Measurements from ENCODE around the gene TAS1R3.

TAS1R3 gene

DNA sequence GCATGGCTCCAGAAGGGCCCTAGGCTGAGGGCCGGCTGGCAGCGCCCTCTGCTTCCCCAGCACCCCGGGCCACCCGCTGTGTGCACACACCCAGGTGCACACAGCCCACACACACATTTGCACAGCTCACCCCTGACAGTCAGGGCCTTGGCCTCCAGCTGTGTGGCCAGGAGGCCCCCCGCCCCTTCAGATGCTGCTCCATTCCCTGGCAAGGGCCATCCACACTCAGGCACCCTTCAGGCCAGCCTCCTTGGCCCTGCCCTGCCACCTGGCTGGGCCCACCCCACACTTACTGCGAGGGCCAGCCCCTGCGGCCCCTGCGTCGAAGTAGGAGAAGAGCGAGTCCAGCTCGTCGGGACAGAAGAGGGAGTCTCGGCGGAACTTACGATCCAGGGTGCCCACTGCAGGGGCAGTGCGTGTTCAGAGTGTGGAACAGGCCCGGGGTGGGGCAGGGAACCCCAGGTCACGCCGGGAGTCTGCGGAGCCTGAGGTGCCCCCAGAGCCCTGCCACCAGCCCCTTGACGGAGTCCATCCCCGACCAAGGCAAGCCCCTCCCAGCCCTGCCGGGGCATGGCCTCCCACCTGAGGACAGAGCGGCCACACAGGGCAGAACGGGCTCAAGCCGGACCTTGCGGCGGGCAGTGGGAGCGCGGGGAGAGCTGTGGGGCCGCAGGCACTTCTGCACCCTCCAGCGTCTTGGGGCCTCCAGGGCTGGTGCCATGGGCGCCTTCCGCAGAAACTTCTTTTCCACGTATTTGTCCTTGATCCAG lies 35.7 kb upstream of the TAS1R3 start:
- no peak for DNase-seq

DNA sequence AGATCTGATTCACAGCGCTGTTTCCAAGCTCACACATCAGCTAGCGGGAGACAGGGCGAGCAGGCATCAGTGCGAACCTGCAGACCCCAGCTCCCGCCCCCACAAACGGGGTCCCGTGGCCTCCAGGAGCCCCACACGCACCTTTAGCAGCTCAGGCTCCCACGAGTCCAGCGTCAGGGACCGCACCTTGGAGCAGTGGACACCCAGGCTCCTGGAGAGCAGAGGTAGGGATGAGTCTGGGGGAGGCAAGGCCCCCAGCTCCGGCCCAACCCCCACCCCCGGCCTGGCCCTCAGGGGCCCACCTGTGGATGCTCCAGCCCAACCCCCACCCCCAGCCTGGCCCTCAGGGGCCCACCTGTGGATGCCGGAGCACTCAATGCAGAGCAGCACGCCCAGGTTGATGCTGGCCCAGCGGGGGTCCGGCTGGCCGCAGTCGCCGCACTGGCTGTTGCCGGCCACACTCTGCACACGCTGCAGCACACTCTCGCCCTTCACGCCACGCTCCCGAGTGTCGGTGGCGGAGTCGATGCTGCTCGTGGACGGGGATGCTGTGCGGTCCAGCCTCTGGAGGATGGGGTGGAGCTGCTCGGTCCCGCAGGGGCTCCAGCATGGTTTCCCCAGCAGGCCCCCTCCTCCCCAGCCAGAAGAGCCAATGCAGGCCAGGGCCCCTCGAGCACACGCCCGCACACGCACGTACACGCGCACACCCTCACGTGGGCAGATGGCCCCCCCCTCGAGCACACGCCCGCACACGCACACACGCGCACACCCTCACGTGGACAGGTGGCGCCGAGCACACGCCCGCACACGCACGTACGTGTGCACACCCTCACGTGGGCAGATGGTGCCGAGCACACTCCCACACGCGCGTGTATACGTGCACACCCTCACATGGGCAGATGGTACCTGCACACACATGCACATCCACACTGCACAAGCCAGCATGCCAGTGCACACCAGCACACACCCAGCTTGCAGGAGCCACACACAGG lies 34.7 kb upstream of the TAS1R3 start:
- no peak for DNase-seq

DNA sequence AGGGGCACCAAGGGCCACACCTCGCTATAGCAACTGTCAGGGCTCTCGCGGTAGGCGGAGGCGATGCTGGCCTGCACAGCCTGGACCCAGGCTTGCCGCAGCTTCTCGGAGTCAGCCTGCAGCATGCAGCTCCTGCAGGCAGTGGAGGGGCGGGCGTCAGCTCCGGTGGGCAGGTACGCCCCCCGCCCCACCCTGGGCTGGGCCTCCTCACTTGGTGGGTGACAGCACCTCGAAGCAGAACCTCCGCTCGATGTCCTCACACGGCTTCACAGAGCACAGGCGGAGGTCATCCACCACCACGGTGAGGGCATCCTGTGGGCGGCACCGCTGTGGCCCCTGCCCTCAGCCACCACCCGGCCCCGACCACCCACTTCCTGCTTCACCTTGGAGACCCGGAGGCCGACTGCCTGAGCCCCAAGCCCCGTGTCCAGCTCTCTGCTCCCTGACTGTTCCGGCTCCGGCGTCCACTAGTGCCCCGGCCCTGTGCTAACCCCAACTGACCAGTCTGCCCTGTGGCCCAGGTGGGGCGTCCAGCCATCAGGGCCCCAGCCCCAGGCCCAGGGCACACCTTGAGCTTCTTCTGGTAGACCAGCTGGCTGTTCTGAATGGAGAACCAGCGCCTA lies 33.2 kb upstream of the TAS1R3 start:
- no peak for DNase-seq

DNA sequence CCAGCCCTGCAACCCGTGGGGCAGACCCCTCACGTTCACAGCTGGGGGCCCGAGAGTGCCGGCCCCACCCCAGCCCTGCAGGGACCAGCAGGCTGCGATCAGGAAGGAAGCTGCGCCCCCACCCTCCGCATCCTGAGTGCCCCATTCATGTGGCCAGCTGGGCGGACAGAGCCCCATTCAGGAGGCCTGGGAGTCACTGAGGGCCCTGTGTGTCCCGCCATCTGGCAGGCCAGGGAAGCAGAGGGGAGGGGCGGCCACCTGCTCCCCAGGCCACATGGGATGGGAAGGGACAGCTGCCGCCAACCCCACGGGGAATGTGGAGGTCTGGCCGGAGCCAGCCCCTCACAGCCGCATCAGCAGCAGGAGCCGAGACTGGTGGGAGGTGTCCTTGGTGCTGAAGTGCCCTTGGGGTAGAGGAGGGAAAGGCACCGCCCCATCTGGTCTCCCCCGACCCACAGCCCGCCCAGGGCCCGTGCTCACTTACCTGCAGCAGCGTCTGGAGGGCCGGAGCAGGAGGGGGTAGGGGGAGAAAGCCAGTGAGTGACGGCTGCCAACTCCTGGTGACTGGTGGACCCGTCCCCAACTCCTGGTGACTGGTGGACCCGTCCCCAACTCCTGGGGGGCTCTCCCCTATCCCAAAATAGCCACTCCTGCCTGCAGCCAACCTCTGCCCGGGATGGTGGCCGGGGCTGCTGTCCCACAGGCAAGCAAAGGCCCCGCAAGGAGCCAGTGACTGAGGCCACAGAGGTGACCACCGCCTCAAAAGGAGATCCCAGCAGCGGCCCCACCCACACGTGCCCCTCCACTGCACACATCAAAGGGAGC lies 32.0 kb upstream of the TAS1R3 start:
- DNase-seq: no peak

DNA sequence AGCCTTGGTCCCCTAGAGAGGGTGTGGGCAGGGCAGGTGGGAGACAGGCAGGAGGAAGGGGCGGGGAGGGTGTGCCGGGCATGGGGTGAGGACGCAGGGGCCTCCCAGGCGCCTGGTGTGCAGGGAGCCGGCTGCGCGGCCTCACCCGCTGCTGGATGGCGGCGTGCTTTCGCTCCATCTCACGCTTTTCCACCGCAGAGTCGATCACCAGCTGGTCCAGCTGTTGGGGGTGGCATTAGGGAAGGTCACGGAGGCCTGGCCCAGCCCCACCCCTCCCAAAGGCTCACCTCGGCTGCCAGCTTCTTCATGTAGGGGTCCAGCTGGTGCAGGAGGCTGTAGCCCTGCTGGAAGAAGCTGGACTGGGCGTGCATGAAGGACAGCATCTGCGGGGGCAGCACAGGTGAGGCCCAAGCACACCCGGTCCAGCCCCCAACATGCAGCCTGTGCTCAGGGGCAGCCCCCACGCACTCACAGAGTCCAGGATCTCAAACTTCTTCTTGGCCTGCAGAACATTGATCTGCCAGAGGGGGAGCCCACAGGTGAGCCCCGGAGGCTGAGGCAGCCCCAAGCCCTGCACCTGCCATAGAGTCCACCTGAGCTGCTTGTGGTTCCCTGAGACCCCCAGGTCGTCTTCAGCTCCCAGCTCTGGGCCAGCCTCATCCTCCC lies 31.3 kb upstream of the TAS1R3 start:
- DNase-seq: no peak

DNA sequence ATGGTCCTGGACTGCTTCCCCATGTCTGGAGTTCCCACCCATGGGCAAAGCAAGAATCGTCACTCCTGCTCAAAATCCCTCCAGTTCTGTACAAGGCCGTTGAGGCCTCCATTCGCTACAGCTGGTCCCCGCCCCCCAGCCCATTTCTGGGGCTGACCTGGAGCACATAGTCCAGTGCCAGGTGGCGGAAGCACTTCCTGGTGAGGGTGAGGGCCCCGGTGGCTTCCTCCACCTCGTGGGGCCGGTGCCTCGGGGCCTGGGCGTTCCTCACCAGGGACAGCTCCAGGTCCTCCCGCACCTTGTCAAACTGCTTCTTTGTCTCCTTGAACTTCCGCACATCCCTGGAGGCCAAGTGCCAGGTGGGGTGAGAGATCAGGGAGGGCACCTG lies 30.7 kb upstream of the TAS1R3 start:
- DNase-seq: no peak

DNA sequence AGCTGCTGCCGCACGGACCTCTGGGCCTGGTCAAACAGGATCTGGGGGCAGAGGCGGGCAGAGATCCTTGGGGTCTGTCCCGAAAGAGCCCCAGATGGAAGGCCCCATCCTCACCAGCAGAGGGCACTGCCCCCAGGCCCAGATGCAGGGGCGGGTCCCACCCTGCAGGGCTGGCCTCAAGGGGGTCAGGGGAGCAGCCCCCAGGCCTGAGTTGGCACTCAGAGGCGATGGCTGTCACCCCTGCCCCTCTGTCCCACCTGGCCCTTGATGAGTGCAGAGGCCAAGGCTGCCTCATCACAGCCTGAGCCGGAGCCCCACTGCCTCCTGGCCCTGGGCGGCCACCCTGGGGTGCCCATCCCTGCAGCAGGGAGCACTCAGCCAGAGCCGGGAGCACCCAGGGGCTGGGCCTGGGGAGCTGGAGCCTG lies 29.1 kb upstream of the TAS1R3 start:
- no peak for DNase-seq

DNA sequence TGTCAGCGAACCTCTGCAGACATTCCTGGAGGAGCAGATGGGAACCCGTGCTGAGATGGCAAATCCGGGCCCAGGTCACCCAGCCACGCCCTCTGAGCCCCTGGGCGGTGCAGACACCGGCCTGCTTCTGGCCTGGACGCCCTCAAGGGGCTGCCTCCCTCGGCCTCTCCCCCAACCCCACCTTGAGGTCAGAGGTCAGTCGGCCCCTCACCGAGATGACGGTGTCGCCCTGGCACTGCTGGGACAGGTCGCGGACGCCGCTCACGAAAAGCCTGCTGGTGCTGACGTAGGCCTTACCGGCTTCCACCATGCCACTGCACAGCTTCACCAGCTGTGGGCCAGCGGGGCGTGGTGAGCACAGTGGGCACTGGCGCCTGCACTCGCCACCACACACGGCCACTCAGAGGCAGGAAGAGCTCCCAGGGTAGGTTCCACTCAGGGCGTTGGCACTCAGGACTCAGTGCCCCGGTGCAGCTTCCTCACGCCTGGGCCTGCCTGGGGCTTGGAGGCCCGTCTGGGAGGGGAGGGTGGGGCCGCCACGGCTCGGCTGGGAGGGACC lies 28.1 kb upstream of the TAS1R3 start:
- DNase-seq: no peak

DNA sequence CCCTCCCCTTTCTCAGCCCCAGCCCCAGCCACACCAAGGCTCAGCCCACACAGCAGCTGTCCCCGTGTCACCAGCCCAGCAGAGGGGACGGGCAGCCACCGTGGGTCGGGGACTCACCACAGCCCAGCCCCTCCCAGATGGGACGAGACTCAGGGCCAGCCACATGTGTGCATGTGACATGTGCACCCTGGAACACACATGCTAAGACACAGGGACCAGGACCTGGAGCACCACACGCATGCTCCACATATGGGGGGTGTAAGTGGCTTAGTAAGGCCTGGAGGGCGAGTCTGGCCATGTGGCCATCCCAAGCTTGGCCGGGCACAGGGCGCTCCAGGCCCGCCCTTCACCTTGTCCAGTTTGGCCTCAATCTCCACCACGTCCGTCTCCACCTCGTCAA lies 27.3 kb upstream of the TAS1R3 start:
- no peak for DNase-seq

DNA sequence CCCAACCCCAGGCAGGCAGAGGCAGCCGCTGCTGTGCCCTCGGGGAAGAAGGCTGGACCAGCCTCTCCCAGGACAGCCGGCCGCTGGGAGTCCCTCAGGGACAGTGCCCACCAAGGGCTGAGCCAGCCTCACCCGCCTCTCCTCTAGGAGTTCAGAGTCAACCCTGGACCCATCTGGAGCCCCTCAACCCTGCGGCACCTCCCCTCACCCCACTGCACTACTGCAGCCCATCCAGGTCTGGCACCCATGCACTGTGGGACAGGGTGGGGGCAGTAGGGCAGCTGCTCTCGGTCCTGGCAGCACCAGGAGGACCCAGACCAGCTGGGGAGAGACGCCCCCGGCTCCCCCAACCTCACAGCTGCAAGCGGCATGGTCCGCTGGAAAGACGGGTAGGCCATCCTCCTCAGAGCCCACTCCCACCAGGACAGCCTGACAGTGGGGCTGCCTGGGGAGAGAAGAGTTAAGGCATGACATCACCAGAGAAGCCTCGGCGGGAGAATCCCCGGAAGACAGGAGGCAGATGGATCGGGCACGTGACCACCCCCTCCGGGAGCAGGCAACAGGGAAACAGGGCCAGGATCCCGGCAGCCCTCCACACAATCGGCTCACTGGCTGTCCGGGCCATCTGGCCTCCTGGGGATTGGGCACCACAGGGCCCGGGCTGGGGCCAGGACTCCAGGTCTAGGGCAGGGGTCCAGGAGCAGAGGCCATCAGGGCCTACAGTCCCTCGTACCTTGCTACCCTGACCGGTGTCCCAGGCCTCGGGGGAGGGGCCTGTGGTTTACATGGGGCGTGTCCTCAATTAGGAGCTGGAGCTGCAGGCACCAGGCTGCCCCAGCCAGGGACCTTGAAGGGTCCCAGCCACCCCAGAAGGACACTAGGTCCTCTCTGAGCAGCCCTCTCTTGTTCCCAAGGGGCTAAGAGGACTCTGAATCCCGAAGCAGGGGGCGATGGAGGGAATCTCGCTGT lies 26.5 kb upstream of the TAS1R3 start:
- DNase-seq: no peak

DNA sequence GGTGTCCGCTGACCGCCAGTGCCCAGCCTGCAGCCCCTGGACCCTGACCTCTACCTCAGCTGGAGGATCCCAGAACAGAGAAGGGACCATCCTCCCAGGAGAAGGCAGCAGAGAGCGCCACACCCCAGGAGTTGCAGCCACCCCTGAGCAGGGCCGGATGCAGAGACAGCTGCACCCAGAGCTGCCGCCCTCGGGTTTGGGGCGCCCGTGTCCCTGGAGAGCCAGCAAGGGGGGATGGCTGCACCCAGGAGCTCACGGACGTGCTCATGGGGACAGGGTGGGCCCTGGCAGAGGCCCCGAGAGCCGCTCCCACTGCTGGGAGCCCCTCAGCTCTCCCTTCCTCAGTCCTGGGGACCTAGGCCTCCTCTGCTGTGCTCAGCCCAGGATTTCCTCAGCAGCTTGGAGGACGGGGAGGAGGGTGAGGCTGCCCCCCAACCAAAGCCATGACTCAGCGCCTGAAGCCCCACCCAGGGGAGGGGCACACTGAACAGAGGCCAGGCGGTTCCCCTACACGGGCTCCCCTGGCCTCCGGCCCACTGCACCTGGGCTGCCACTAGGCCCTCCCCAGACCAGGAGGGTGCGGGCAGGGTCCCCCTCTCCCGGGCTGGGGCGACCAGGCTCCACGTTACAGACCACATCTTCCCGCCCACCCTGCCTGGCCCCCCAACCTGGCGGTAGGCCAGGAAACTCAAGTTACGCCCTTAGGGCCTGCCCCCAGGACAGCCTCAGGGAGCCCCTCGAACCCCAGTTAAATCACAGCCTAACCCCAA lies 25.6 kb upstream of the TAS1R3 start:
- DNase-seq: peak; percentile 51

DNA sequence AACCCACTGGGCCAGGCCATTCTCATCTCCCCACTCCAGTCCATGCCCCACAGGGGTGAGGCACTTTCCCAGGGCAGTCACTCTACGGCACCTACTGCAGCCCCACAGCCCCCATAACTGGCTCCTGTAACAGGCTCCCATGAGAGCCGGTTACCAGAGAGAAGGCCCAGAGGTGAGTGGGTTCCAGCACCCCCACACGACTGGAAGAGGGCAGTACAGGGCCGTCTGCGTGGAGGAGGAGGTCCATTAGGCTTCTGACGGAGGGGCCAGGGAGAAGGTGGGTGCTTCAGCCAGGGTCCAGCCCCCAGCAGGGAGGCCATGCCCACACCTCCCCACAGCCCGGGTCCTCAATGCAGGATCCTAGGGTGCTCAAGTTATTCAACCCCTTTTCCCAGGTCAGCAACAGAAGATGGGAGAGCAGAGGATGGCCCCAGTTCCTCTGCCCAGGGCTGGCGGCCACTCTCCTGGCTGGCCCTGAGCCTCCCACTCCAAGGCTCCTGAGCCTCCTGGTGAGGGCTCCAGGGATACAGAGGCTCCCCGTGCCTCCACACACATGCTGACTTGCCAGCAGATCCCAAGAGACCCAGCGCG lies 24.9 kb upstream of the TAS1R3 start:
- DNase-seq: no peak

DNA sequence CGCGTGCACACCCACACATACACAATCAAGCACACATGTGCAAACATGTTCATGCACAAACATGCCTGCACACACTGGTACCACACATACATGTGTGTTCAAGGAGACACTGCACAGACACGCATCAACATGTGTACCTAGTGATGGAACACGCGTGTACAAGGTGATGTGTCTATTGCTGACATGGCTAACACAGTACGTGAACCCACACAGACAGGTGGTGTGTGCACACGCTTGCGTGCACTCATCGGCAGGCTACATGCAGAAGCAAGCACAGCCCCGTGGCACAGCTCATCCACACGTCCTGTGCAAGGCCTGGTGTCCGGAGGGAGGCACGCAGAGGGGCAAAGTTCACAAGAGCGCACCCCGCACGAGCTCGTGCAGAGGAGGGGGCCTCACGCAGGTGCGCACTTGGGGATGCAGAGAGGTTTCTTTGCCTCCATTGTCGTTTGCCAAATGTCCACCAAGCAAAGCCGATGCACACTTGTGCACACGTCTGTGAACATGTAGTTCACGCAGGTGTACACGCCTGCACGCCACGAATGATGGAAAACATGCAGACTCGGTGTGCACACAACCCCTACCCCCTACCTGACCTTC lies 24.3 kb upstream of the TAS1R3 start:
- no peak for DNase-seq

DNA sequence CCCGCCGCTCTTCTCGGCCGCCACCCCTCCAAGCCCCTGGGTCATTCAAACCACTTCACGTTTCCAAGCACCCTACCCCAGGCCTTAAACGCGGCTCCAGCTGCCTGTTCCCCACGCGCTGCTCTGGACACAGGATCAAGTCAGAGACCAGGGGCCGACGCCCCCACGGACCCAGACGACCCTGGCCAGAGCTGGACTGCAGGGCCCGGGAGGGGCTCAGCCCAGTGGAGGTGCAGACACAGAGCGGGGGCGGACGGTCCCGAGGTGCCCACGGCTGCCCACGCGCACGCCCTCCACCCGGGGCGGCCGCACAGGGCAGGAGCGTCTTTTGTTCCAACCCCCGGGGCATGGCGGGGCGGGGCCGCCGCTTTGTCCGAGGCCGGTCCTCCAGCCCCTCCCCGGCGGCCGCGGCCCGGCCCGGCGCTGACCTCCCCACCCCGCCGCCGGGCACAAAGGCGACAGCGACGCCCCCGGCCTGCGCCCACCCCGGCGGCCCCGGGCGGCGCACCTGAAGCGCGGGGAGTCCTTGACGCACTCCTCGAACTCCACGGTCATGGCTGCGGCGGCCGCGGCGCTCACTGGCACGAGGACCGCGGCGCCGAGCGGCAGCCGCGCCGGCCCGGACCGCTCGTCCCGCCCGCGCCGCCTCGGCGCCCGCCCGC lies 23.7 kb upstream of the TAS1R3 start:
- DNase-seq: no peak

DNA sequence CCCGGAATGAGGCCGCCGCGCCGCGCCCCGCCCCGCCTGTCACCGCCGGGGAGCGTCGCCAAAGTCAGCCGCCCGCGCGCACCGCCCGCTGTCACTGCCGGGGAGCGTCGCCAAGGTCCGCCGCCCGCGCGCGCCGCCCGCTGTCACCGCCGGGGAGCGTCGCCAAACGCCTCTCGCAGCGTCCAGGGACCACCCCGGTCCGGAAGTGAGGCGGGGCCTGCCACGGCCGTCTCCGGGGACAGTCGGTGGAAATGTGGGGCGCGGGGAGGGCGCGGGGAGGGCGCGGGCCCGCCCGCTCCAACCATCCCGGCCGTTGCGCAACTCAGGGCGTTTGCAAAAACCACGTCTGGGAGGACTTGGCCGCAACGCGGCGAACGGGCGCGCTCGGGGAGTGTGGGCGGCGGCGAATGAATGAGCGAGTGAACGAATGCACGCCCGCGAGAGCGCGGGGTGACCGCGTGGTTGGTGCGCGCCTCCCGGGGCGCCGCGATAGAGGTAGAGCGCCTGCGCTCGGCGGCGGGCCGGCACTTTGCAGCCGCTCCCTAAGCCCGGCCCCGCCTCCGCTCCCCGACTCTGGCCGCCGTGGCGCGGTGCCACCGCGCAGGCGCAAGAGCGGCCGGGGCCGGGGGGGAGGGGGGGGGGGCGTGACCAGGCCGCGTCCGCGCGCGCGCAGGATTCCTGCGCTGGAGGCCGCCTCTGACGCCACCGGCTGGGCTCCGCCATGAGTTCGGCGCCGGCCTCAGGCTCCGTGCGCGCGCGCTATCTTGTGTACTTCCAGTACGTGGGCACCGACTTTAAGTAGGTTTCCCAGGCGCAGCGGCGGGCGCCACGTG lies 22.9 kb upstream of the TAS1R3 start, which contains the start of the genes ACAP3 and PUSL1:
TSS of gene ACAP3 (minus strand) at position 8 of the 833 bp plus-strand sequence. CDS start 115 bp downstream, outside the sequence.
TSS of gene PUSL1 (plus strand) at position 675 of the 833 bp plus-strand sequence. CDS start at position 722, 47 bp downstream.
- DNase-seq: peak; percentile 80

DNA sequence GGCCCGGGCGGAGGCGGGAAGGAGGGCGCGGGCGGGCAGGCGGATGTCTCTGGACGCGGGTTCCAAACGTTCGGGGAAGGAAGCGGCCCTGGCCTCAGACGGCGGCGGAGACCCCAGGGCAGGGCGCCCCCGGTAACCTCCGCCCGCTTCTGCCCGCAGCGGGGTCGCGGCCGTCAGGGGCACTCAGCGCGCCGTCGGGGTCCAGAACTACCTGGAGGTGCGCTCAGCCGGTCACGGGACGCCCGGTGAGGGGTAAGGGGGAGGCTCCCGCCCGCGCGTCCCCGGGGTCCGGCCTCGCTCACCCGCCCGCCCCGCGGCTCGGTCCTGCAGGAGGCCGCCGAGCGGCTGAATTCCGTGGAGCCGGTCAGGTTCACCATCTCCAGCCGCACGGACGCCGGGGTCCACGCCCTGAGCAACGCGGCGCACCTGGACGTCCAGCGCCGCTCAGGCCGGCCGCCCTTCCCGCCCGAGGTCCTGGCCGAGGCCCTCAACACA lies 22.3 kb upstream of the TAS1R3 start:
- no peak for DNase-seq

Measured in T-helper 9 cell (primary cell).